Calu3 (cell line): ENCODE results near the gene C4orf36. TPM values are rescaled to one million over a fixed set of nuclear protein-coding genes. Genes with fewer than 3 reads are reported as not detected.
A peak's percentile ranks its signal among the peaks of the same experiment; 100 is the strongest.

Experiments used
- BruUV-seq: library from RNA; stranded (reverse); fragments of 400-500 nt; replicated peaks from 2 replicates; lab custom pipeline; 2021; lab: Mats Ljungman, UMichigan
- CTCF ChIA-PET: fragments of 300-600 bp; sonication (Branson Sonifier 250); formaldehyde crosslinking; loops from one replicate; lab custom pipeline; 2022; ENCODE audit warnings: antibody characterized with exemption; lab: Charles Lee
- DNase-seq: peaks from one replicate; pipeline ENCODE4 v3.0.0; 2022
- H3K27ac Mint-ChIP-seq: one replicate; pipeline ENCODE4 v1.8.0; 2022; ENCODE audit warnings: mixed read lengths; ENCODE audit not compliant: unreplicated experiment
- H3K27me3 Mint-ChIP-seq: one replicate; pipeline ENCODE4 v1.8.0; 2022; ENCODE audit warnings: mixed read lengths; ENCODE audit not compliant: unreplicated experiment
- H3K36me3 Mint-ChIP-seq: one replicate; pipeline ENCODE4 v1.8.0; 2022; ENCODE audit warnings: mild to moderate bottlenecking, moderate library complexity, mixed read lengths; ENCODE audit not compliant: insufficient read depth, unreplicated experiment
- H3K4me1 Mint-ChIP-seq: one replicate; pipeline ENCODE4 v1.8.0; 2022; ENCODE audit warnings: mild to moderate bottlenecking, low read depth, mixed read lengths; ENCODE audit not compliant: unreplicated experiment
- H3K4me3 Mint-ChIP-seq: one replicate; pipeline ENCODE4 v1.8.0; 2022; ENCODE audit warnings: mild to moderate bottlenecking, low read depth, moderate library complexity, mixed read lengths; ENCODE audit not compliant: unreplicated experiment
- H3K9me3 Mint-ChIP-seq: one replicate; pipeline ENCODE4 v1.8.0; 2022; ENCODE audit warnings: low read depth, mixed read lengths; ENCODE audit not compliant: unreplicated experiment
- intact Hi-C: fragments of 100-400 bp; cut with micrococcal nuclease; formaldehyde crosslinking; loops from one replicate; pipeline ENCODE4 v1.10.0; 2022; ENCODE audit not compliant: unreplicated experiment
- total RNA-seq: library from RNA; stranded (reverse); gene quantifications from 2 replicates; pipeline ENCODE4 v1.2.3, GENCODE V29; 2022
- TF ChIP-seq, protein P1 (sequence below): fragments of 200-600 bp; IDR thresholded peaks from one replicate; pipeline ENCODE4 v1.8.0; 2022; ENCODE audit warnings: antibody characterized with exemption; ENCODE audit not compliant: unreplicated experiment

The C4orf36 gene
- total RNA-seq, 1 experiment from 2014 or later: 1.7 TPM

DNA sequence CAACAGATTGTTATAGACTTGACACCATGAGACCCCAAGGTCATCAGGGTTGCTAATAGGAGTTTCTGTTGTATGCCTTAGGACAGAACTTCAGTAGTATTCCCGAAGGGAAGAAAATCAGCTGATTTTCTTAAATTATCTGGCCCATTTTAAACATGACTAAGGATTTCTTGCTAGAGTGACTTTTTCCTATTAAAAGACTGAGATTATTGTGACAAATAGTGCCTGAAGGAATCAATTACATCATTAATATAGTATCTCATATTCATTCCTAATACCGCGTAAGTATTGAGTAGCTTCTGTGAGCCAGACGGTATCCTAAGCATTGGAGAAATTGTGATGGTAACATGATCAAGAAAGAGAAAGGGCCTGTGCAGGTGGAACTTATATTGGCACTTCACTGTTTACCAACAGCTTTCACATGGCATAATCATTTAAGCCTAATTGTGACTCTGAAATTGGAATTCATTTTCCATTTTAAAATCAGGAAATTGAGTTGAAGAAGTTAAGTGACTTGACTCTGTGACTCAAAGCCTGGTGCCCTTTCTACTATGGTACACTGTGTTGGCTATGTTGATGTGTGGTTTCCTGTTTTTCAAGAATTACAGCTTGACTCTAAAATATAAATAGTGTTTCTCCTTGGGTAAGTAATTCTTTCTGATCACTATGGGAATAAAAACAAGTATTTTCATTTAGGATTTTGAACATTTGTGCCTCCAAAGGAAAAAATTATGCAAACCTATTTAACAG lies 46.7 kb upstream of the C4orf36 start:
- peaks cover 21% of the 10 kb centered on the region for H3K4me1 Mint-ChIP-seq
- no peak overlapping the region for H3K4me3 Mint-ChIP-seq
- intact Hi-C loops: loop anchor here (2.0 to 5.0 kb wide), 3 partner anchors 34 to 153 kb away; no protein-coding TSS in a partner anchor
- DNase-seq: no peak
- no peaks in the 10 kb centered on the region for H3K27me3 Mint-ChIP-seq
- H3K9me3 Mint-ChIP-seq: no peaks in the 10 kb centered on the region
- peaks cover 25% of the 10 kb centered on the region for H3K36me3 Mint-ChIP-seq
- TF ChIP-seq, protein P1, sequence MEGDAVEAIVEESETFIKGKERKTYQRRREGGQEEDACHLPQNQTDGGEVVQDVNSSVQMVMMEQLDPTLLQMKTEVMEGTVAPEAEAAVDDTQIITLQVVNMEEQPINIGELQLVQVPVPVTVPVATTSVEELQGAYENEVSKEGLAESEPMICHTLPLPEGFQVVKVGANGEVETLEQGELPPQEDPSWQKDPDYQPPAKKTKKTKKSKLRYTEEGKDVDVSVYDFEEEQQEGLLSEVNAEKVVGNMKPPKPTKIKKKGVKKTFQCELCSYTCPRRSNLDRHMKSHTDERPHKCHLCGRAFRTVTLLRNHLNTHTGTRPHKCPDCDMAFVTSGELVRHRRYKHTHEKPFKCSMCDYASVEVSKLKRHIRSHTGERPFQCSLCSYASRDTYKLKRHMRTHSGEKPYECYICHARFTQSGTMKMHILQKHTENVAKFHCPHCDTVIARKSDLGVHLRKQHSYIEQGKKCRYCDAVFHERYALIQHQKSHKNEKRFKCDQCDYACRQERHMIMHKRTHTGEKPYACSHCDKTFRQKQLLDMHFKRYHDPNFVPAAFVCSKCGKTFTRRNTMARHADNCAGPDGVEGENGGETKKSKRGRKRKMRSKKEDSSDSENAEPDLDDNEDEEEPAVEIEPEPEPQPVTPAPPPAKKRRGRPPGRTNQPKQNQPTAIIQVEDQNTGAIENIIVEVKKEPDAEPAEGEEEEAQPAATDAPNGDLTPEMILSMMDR: no peak
- H3K27ac Mint-ChIP-seq: no peak overlapping the region
- CTCF ChIA-PET: interaction anchor here (0.5 to 0.7 kb wide), 2 partner anchors 36 to 246 kb away, joined by 3 to 4 read pairs; no protein-coding TSS in a partner anchor
- BruUV-seq: no TSS peak

DNA sequence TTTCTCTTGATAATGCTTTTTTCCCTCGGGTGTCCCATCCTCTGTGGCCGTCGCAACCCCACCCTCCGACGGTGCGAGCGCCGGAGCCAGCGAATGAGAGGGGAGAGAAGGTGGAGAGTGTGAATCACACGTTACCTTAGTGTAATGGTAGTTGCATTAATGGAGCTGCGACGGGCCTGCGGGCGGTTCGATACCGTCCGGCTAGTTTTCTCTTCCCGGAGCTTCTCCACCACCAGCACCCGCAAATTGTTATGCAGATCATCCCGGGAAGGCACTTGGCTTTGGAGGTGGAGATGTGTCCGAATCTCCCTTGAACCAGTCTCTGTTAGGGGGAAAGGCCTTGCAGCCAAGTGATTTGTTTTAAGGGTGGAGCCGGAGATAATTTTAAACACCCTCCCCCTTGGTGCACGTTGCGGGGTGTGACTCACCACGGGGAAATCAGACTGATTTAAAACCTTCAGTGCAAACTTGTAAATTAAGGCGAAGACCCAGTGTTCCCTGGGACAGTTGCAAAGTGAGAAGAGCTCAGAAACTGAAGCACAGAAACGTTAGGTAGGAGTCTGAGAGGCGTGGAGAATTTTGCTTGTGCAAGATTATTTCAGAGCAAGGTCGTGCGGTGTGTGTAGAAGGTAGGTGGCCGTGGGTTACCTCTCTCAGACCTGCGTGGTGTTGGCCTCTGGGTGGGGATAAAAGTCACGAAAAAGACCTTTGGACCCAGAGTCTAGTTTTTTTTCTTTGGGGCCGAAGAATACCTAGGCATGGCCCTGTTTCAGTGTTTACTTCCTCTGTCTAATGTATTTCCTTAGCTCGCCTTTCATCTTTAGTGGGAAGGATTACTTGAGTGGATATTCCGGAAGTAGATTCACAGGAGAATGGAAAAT lies 43.9 kb upstream of the C4orf36 start:
- Mint-ChIP-seq H3K27ac (peak overlapping the region; percentile 96), H3K4me3 (peak overlapping the region; percentile 91), H3K4me1 (peaks cover 18% of the 10 kb centered on the region), H3K27me3 (no peaks in the 10 kb centered on the region), H3K36me3 (peaks cover 25% of the 10 kb centered on the region), H3K9me3 (no peaks in the 10 kb centered on the region)
- intact Hi-C loops: loop anchor here (5.0 kb wide), 2 partner anchors 71 to 156 kb away; no protein-coding TSS in a partner anchor
- CTCF ChIA-PET: interaction anchor here (0.5 to 3.1 kb wide), 6 partner anchors 13 to 214 kb away, joined by 3 to 13 read pairs (median 6); no protein-coding TSS in a partner anchor
- DNase-seq: peak; percentile 57
- TSS peak; percentile 71 for BruUV-seq
- TF ChIP-seq, protein P1: no peak

DNA sequence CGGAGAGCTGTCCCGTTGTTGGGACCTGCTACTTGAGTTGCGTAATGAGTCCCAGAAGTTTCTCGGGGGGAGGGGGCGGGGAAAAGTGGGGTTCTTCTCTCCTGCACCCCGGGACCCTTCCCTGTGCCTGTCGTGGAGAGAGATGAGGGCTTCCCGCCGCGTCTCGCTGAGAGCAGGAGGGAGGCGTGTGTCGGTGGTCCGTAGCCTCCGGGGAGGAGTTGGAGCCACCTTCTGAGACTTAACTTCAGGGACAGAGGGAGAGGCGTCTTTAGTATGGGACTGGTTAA lies 43.3 kb upstream of the C4orf36 start:
- Mint-ChIP-seq H3K9me3 (no peaks in the 10 kb centered on the region), H3K4me1 (peaks cover 18% of the 10 kb centered on the region), H3K27ac (peak overlapping the region; percentile 96), H3K36me3 (peaks cover 25% of the 10 kb centered on the region), H3K27me3 (no peaks in the 10 kb centered on the region), H3K4me3 (peak overlapping the region; percentile 91)
- TF ChIP-seq, protein P1: no peak
- CTCF ChIA-PET: interaction anchor here (0.9 to 3.1 kb wide), 4 partner anchors 13 to 158 kb away, joined by 3 to 13 read pairs (median 9); no protein-coding TSS in a partner anchor
- BruUV-seq: TSS peak; percentile 53
- DNase-seq: no peak
- intact Hi-C loops: loop anchor here (5.0 kb wide), 2 partner anchors 72 to 157 kb away; no protein-coding TSS in a partner anchor
